H1 (cell line): ENCODE measurements around the gene CACNG5. TPM values are rescaled to one million over a fixed set of nuclear protein-coding genes. Genes with fewer than 3 reads are reported as not detected.

Source experiments
- NRF1 ChIP-seq: IDR thresholded peaks from 2 replicates; pipeline ENCODE4 v1.6.1; 2011; ENCODE audit warnings: mild to moderate bottlenecking, low read depth, low read length, improper control_type of control experiment
- TBP ChIP-seq: IDR thresholded peaks from 2 replicates; pipeline ENCODE4 v1.6.1; 2011; ENCODE audit warnings: low read depth, low read length, improper control_type of control experiment
- TCF12 ChIP-seq: IDR thresholded peaks from 2 replicates; pipeline ENCODE4 v1.6.1; 2011; ENCODE audit warnings: low read depth, mild to moderate bottlenecking, low read length
- polyA plus RNA-seq, 7 experiments: library from polyadenylated mRNA; depleted of rRNA in 3 of 7; stranded (reverse) in 5 of 7; unstranded in 2 of 7; fragments of >200 nt in 5 of 7; fragments of 200-250 nt in 2 of 7; gene quantifications; 1 replicate in 5 of 7; 2 replicates in 1 of 7; 4 replicates in 1 of 7; pipeline versions ENCODE4 v1.2.1 to v1.2.3, GENCODE V29; 2011 to 2013; ENCODE audit warnings: missing spikeins in 2 of 7, mixed read lengths in 2 of 7
- total RNA-seq: library from RNA; stranded (reverse); fragmentation: NEBNext Ultra II Directional; extraction: Animal tissue kit (Norgen Biotek cat#: 25700); gene quantifications from 2 replicates; pipeline ENCODE4 v1.2.1, GENCODE V29; 2021

CACNG5 gene
- total and polyA plus RNA-seq, 2 of the 8 experiments (the other 6 are each of a cell fraction or from before 2014, with no cell fraction given): 2.2 to 3.1 TPM

DNA sequence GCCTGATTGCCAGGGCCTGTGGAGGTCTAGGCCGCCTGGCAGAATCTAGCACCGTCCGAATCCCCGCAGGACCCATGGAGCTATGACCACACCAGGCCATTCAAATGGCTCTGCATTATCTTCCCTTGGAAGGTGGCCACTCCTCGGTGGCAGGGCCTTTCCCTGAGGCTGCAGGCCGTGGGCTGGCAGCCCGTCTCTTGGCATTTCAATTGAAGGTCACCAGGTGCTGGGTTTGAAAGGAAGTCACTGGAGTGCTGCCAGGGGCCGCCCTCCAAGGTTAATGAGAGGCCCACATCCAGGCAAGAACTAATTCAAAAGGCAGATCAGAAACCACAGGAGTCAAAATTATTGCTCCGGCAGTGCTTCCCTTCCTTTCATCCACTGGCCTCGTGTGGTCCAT is 27.7 kb upstream of the CACNG5 start (continued):
- TF ChIP-seq TCF12: no peak
- no peak for TF ChIP-seq TBP
- TF ChIP-seq NRF1: no peak
